Osteoblast (primary cell): ENCODE results near the gene SERPINA9. TPM values are rescaled to one million over a fixed set of nuclear protein-coding genes. Genes with fewer than 3 reads are reported as not detected.

Experiments
- DNase-seq: peaks from one replicate; pipeline ENCODE4 v3.0.0; 2011; ENCODE audit warnings: low spot score, mixed read lengths; ENCODE audit not compliant: insufficient read length; ENCODE audit errors: missing footprints
- H2AFZ ChIP-seq: 2 replicates; pipeline ENCODE4 v1.6.0; 2011; ENCODE audit warnings: mild to moderate bottlenecking, low read length
- H3K27ac ChIP-seq: 2 replicates; pipeline ENCODE4 v1.5.1; 2011; ENCODE audit warnings: mild to moderate bottlenecking, low read depth, low read length, moderate library complexity
- H3K27me3 ChIP-seq: 2 replicates; pipeline ENCODE4 v1.6.0; 2012; ENCODE audit warnings: mild to moderate bottlenecking, control low read depth, inconsistent platforms, low read length, moderate library complexity; ENCODE audit not compliant: insufficient read depth
- H3K36me3 ChIP-seq: 2 replicates; pipeline ENCODE4 v1.5.1; 2011; ENCODE audit warnings: mild to moderate bottlenecking, low read length, control low read depth, moderate library complexity; ENCODE audit not compliant: insufficient read depth
- H3K4me1 ChIP-seq: 2 replicates; pipeline ENCODE4 v1.5.1; 2011; ENCODE audit warnings: mild to moderate bottlenecking, low read length, control low read depth, moderate library complexity; ENCODE audit not compliant: insufficient read depth
- H3K4me2 ChIP-seq: 2 replicates; pipeline ENCODE4 v1.6.0; 2011; ENCODE audit warnings: mild to moderate bottlenecking, low read length; ENCODE audit not compliant: insufficient read depth
- H3K4me3 ChIP-seq: fragments of 200-600 bp; sonication (generic); 3 replicates; pipeline ENCODE4 v1.5.1; 2012; ENCODE audit warnings: mild to moderate bottlenecking, low read length, inconsistent platforms; ENCODE audit not compliant: insufficient read depth
- H3K79me2 ChIP-seq: 2 replicates; pipeline ENCODE4 v1.6.0; 2012; ENCODE audit warnings: mild to moderate bottlenecking, low read length, control low read depth, inconsistent platforms; ENCODE audit not compliant: insufficient read depth
- H3K9me3 ChIP-seq: 2 replicates; pipeline ENCODE4 v1.5.1; 2011; ENCODE audit warnings: low read depth, low read length, control low read depth
- H4K20me1 ChIP-seq: 2 replicates; pipeline ENCODE4 v1.6.0; 2012; ENCODE audit warnings: mild to moderate bottlenecking, low read length, control low read depth; ENCODE audit not compliant: insufficient read depth
- CTCF ChIP-seq: IDR thresholded peaks from 2 replicates; pipeline ENCODE4 v1.5.1; 2011; ENCODE audit warnings: mild to moderate bottlenecking, low read depth, low read length, moderate library complexity; ENCODE audit errors: extremely low read depth
- total RNA-seq: library from RNA; depleted of rRNA; stranded (reverse); fragments of >200 nt; gene quantifications from 2 replicates; pipeline ENCODE4 v1.2.3, GENCODE V29; 2012

The SERPINA9 gene
- total RNA-seq, 1 donor, result under 0.01 TPM

DNA sequence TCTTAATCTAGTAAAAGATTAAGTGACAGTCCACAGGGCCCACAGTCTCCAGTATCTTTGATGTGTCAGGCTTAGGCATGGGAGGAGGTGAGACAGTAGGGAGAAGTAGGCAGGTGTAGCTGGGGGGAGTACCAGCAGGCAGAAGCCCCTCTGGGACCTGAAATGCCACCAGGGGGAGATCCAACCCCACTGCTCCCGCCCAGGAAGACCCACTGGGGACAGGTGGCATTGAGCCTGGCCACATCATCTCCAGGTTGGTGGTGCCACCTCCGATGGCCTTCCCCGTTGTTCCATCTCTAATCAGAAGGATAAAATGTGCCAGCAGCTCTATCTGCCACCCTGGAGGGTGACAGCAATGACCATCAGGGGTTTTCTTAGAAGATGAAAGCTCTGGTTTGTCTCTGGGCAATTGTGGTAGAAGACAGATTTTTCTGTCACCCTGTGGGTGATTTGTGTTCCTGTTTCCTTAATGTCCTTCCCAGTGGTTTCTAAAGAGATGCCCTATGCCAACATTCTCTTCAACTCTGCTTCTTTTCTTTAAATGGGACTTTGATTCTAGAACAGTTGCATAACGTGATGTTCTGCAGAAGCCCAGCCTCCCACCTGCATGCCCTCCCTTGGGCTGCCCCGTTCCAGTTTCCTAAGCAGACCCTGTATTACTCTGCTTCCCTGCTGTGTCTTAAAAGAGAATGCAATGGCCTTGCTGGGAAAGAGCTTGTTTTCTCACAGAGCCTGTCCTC lies 45.5 kb upstream of the SERPINA9 start:
- Histone ChIP-seq H3K27me3 (peaks cover 23% of the 10 kb centered on the region), H3K36me3 (no peaks in the 10 kb centered on the region), H3K9me3 (no peaks in the 10 kb centered on the region), H3K27ac (no peak overlapping the region), H3K4me3 (no peak overlapping the region), H3K4me2 (no peak overlapping the region), H3K4me1 (peaks cover 4% of the 10 kb centered on the region), H2AFZ (no peak overlapping the region), H4K20me1 (no peaks in the 10 kb centered on the region), H3K79me2 (no peaks in the 10 kb centered on the region)
- no peak for TF ChIP-seq CTCF
- DNase-seq, result no peak

- Histone ChIP-seq H3K4me2 (no peak overlapping the region), H3K9me3 (no peaks in the 10 kb centered on the region)
These were observed 41.8 kb upstream of the SERPINA9 start for GRCh38 chr14:94517641-94518257.

DNA sequence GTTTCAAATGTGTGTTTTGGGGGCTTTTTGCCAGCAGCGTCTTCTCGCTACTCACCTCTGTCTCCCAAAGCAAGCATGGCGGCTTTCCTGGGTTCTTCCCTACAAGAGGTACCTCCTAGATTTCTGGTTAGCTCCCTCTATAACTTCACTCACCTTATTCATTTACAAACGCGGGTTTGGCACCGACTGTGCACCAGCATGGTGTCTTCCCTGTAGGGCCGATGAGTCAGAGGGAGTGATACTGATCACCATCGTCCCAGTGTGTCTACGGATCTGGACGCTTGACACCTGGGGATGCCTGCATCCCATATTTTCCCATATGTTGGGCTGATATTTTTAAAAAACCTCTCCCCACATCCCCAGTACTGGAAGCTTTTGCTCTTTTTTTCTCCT lies 41.2 kb upstream of the SERPINA9 start:
- Histone ChIP-seq H3K4me1 (peaks cover 4% of the 10 kb centered on the region), H3K9me3 (no peaks in the 10 kb centered on the region), H3K36me3 (no peaks in the 10 kb centered on the region), H3K27ac (no peak overlapping the region), H3K4me2 (no peak overlapping the region), H4K20me1 (no peaks in the 10 kb centered on the region), H3K27me3 (peaks cover 13% of the 10 kb centered on the region), H3K4me3 (no peak overlapping the region), H3K79me2 (no peaks in the 10 kb centered on the region), H2AFZ (no peak overlapping the region)
- no peak for TF ChIP-seq CTCF
- no peak for DNase-seq

More at GRCh38 chr14:94517641-94518257, 41.8 kb upstream of the SERPINA9 start:
- Histone ChIP-seq H3K4me3 (no peak overlapping the region), H3K27me3 (peaks cover 13% of the 10 kb centered on the region), H3K79me2 (no peaks in the 10 kb centered on the region), H3K27ac (no peak overlapping the region), H4K20me1 (no peaks in the 10 kb centered on the region), H3K4me1 (peaks cover 4% of the 10 kb centered on the region), H3K36me3 (no peaks in the 10 kb centered on the region), H2AFZ (no peak overlapping the region)
- DNase-seq, result no peak
- TF ChIP-seq CTCF, result no peak

DNA sequence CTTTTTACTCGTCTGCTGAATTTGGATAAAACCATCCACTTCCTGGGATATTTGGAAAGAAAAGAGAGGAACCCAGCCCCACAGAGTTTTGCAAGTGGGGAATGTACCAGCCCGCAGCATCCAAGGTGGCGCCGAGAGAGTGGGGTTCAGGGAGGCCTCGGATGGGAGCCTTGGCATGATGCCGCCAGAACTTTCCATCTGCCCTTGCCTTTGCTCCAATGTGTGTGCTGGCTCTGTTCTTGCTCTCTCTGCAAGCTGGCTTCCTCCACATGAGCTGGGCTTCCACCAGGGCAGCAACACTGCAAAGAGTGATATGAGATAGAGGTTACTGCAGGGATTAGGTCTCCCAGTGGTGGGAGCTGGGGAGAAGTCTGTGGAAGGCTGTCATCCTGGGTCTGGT lies 39.9 kb upstream of the SERPINA9 start:
- H3K79me2 ChIP-seq, result no peaks in the 10 kb centered on the region
- peaks cover 4% of the 10 kb centered on the region for H3K4me1 ChIP-seq
- H3K27me3 ChIP-seq, result peaks cover 13% of the 10 kb centered on the region
- no peak for TF ChIP-seq CTCF
- H3K4me3 ChIP-seq, result no peak overlapping the region
- H3K9me3 ChIP-seq, result no peaks in the 10 kb centered on the region
- H3K36me3 ChIP-seq, result no peaks in the 10 kb centered on the region
- no peak overlapping the region for H3K4me2 ChIP-seq
- H4K20me1 ChIP-seq, result no peaks in the 10 kb centered on the region
- no peak overlapping the region for H3K27ac ChIP-seq
- no peak overlapping the region for H2AFZ ChIP-seq
- no peak for DNase-seq
